HG03469 (cell line): Measurements from ENCODE around the gene PFN4.

Experiments used
- ATAC-seq: cut with Tn5 transposase; IDR thresholded peaks from one replicate; pipeline ENCODE4 v1.9.1; 2021; ENCODE audit warnings: mild to moderate bottlenecking, moderate library complexity, moderate number of reproducible peaks; ENCODE audit not compliant: unreplicated experiment

PFN4 gene

DNA sequence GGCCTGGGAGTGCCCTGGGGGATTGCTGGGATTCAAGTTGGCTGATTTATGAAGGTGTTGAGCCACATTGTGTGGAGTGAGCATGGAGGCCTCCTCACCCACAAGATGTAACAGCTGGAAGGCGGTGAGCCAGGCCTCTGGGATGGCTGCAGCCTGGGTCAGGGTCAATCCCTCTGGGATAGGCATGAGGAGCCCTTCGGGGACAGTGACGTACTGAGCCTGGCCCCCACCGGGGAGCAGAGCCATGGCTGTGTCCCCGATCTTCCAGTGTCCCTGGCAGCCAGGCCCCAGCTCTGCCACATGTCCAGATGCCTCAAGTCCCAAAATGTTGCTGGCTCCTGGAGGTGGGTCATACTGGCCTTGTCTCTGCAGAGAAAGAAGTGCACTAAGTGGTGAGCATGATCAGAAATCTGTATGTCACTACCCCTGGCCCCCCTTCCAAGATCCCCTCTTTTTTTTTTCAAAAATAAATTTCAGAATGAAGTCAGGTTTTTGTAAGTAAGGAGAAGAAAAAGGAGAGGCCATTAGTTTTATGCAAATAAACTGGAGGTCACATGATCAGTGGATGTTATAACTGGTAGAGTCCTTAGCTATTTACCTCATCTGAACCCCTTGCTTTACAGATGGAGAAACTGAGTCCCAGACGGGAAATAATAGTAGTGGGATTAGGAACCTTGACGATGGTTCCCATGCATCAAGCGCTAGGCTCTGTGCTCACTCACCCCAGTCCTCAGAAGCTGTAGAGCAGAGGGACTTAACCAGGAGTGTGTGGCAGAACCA is 40.2 kb downstream of the PFN4 start:
- ATAC-seq = no peak

DNA sequence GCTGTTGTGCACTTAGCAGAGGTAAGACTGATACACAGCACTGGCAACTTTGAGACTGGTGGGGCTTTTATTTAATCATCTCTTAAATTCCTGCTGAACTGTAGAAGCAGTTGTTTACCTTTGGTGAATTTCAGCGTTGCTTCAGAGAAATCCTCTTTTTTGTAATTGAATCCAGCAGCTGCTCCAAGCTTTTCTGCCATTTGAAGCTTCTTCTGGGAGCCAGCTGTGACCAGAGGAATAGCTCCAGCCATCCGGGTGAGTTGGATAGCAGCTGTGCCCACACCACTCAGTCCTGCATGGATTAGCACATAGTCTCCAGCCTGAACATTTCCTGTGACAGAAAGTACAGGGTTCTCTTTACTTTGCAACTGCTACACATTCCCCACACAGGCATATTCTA is 42.4 kb downstream of the PFN4 start:
- no peak for ATAC-seq

DNA sequence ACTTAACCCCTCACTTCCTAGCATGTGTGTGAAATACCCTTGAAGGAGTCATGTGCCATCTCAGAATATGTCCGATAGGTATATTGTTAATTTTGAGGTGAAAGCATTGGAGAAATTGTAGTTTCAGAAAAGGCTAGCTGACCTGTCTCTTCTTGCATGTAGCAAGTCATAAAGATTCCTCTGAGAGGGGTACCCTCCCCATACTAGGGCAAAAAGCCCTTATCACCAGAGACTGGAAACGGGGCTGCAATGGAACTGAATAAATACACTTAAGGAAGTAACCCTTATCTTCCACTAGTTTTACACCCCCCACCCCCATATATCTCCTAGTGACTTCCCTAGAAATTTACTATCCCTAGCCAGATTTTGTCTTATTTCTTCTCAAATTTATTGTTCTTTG is 45.3 kb downstream of the PFN4 start:
- ATAC-seq = no peak

- ATAC-seq = no peak
Observed at GRCh38 chr2:24077535-24077877, 45.6 kb downstream of the PFN4 start.

DNA sequence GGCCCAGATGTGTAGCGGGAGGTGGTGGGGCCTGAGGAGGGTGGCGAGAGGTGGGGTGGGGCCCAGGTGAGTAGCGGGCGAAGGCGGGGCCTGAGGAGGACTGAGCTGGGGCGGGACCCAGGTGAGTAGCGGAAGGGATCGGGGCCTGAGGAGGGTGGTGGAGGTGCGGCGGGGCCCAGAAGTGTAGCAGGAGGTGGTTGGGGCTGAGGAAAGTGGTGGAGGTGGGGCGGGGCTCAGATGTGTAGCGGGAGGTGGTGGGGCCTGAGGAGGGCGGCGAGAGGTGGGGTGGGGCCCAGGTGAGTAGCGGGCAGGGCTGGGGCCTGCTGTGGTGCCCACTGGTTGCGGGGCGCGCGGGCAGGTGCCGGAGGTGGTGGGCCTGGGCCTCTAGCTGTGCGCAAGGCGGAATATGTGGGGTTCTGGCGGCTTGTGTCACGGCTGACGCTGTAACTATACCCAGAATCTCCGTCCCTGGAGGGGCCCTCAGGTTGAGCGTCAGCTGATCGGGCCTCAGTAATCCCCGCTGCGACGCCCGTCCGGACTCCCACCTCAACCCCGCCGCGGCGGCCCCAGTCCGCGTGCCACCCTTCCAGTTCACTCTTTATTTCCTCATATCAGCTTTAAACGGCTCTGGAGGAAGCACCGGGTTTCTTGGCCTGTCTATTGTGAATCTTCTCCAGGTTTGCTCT is 46.1 kb downstream of the PFN4 start:
- no peak for ATAC-seq

GRCh38 chr2:24075915-24076848 is 47.0 kb downstream of the PFN4 start, which contains the start of gene SF3B6:
Gene SF3B6, minus strand, starts transcription at chr2:24076326. Its CDS starts 97 bp downstream, at chr2:24076229.
- peak; percentile 91 for ATAC-seq

DNA sequence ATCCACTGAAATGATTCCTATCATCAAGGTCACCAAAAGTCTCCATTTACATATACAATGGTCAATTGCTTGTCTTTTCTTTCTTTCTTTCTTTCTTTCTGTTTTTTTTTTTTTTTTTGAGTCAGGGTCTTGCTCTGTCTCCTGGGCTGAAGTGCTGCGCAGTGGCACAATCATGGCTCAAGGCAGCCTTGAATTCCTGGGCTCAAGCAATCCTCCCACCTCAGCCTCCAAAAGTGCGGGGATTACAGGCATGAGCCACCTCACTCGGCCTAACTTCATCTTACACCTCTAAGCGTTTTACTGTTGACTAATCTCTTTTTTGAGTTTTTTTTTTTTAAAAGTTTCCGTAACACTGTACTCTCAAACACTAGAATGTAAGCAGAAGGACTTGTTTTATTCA is 47.9 kb downstream of the PFN4 start:
- no peak for ATAC-seq

DNA sequence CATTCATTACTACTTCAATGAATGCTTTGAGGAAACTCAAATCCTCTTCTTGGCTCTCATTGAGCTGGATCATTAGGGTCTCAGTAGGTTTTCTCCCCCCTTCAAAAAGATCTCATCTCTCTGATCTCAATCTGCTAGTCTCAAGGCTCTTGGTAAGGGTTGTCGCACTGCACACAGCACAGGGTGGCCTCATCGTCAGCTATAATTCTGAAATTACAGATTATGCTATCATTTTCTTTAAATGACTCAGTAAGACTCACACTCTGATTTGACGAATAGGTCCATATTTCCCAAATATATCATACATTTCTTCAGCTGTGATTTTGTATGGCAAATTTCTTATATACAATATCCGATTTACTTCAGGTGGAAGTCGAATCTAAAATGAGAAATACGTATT is 49.3 kb downstream of the PFN4 start:
- no peak for ATAC-seq

DNA sequence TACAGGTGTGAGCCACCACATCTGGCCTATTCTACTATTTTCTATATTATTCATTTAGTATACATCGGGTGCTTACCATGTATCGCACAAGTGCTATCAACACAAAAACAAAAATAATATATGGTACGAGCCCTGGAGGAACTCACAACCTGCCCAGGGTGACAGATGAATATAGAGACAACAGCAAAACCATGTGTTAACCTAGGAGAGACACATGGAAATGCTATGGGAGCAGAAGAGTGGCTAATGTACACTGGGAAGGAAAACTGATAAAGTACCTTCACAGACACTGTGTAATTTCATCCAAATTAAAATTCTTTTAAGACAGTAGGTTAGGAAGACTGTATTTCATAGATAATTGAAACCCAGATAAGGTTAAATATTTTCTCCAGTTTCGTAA is 50.9 kb downstream of the PFN4 start:
- no peak for ATAC-seq

- ATAC-seq = no peak
Observed at GRCh38 chr2:24065341-24065740, 57.8 kb downstream of the PFN4 start.
